Measurements from ENCODE around the gene SNX12. TPM values are rescaled to one million over a fixed set of nuclear protein-coding genes. Genes with fewer than 3 reads are reported as not detected.

Gene SNX12
- total and polyA plus RNA-seq, 9 donors = 28.5 to 74.8 (median 59.2) TPM

DNA sequence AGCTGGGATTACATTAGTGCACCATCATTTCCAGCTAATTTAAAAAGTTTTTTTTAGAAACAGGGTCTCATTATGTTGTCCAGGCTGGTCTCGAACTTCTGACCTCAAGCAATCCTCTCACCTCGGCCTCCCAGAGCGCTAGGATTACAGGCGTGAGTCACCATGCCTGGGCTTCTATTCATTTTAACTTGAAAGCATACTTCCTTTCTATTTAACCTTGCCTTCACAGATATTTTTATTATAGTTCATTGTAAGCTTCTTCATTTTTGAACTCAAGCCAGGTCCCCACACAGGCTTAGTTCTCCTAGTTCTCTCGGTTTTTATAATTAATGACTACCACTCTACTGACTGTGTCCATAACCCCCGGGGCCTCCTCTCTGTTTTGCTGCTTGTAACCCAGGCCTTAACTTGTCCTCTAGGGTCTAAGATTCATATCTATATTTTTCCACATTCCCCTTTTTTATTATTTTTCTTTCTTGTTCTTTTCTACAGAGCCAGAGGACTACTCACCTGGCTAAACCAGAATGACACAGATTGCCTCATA, 50.7 kb downstream of the SNX12 start:
- WGBS, 3 donors = 36 to 49% (median 45%) methylated on average over 6 of the region's 6 CpGs
- DNase-seq = no peak
- TF ChIP-seq POLR2A (IDR thresholded peaks at IDR 0.05) (no peak), EP300 (IDR thresholded peaks at IDR 0.05) (no peak)
- TF ChIP-seq, protein P1, sequence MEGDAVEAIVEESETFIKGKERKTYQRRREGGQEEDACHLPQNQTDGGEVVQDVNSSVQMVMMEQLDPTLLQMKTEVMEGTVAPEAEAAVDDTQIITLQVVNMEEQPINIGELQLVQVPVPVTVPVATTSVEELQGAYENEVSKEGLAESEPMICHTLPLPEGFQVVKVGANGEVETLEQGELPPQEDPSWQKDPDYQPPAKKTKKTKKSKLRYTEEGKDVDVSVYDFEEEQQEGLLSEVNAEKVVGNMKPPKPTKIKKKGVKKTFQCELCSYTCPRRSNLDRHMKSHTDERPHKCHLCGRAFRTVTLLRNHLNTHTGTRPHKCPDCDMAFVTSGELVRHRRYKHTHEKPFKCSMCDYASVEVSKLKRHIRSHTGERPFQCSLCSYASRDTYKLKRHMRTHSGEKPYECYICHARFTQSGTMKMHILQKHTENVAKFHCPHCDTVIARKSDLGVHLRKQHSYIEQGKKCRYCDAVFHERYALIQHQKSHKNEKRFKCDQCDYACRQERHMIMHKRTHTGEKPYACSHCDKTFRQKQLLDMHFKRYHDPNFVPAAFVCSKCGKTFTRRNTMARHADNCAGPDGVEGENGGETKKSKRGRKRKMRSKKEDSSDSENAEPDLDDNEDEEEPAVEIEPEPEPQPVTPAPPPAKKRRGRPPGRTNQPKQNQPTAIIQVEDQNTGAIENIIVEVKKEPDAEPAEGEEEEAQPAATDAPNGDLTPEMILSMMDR (IDR thresholded peaks at IDR 0.05) = no peak
- H3K9me3 ChIP-seq = no peaks in the 10 kb centered on the region
- H3K4me3 ChIP-seq = no peak overlapping the region
- no peaks in the 10 kb centered on the region for H3K4me1 ChIP-seq (ENCODE audit: insufficient read depth)
- intact Hi-C loops (cut with DNase I) = no loop called here
- H3K27ac ChIP-seq = no peak overlapping the region
- H3K36me3 ChIP-seq = no peaks in the 10 kb centered on the region
- H3K27me3 ChIP-seq = no peaks in the 10 kb centered on the region

Small RNA genes within 50 kb of the gene (small RNA-seq; reads per million reads assigned to genes)
- gene CXorf65 (not detected), gene RNU1-56P (not detected)

Other genes starting within 250 kb of the SNX12 start
- gene TEX11, start 159.6 kb downstream of the SNX12 start, total RNA-seq = not detected
- gene TEX11, start 159.6 kb downstream of the SNX12 start, polyA plus RNA-seq = not detected
- gene SLC7A3, start 137.2 kb downstream of the SNX12 start, total RNA-seq = 1 to 10 TPM in 2 of 7 donors, under 1 TPM in 4, not detected in 1; 0.47 to 1.4 (median 0.94) TPM
- gene SLC7A3, start 137.2 kb downstream of the SNX12 start, polyA plus RNA-seq = 1 to 10 TPM in 1 of 2 donors, under 1 TPM in 1; 0.87 to 1.5 TPM
- 10 to 100 TPM; 16.7 to 70.2 (median 48.2) TPM for gene FOXO4, start 27.5 kb upstream of the SNX12 start, total RNA-seq
- gene FOXO4, start 27.5 kb upstream of the SNX12 start, polyA plus RNA-seq = 10 to 100 TPM; 33.1 to 35.2 TPM
- not detected for gene CXorf65, start 38.4 kb upstream of the SNX12 start, total RNA-seq
- not detected for gene CXorf65, start 38.4 kb upstream of the SNX12 start, polyA plus RNA-seq
- 1 to 10 TPM in 5 of 7 donors, under 1 TPM in 2; 0.45 to 5.1 (median 1.5) TPM for gene IL2RG, start 43.2 kb upstream of the SNX12 start, total RNA-seq
- gene IL2RG, start 43.2 kb upstream of the SNX12 start, polyA plus RNA-seq = 10 to 100 TPM in 1 of 2 donors, 1 to 10 TPM in 1; 1.2 to 24.0 TPM
- gene MED12, start 50.3 kb upstream of the SNX12 start, total RNA-seq = 10 to 100 TPM; 36.5 to 68.4 (median 60.4) TPM
- gene MED12, start 50.3 kb upstream of the SNX12 start, polyA plus RNA-seq = 10 to 100 TPM; 27.8 to 40.0 TPM
- gene NLGN3, start 76.5 kb upstream of the SNX12 start, total RNA-seq = 10 to 100 TPM in 1 of 7 donors, 1 to 10 TPM in 6; 2.1 to 10.9 (median 6.7) TPM
- 1 to 10 TPM; 2.5 to 5.2 TPM for gene NLGN3, start 76.5 kb upstream of the SNX12 start, polyA plus RNA-seq
- 10 to 100 TPM in 1 of 7 donors, 1 to 10 TPM in 3, under 1 TPM in 1, not detected in 2; 0.36 to 17.9 (median 2.5) TPM for gene GJB1, start 154.9 kb upstream of the SNX12 start, total RNA-seq
- under 1 TPM; 0.12 to 0.30 TPM for gene GJB1, start 154.9 kb upstream of the SNX12 start, polyA plus RNA-seq
- gene ZMYM3, start 185.8 kb upstream of the SNX12 start, total RNA-seq = 10 to 100 TPM; 17.2 to 75.8 (median 66.5) TPM
- 10 to 100 TPM; 17.8 to 46.2 TPM for gene ZMYM3, start 185.8 kb upstream of the SNX12 start, polyA plus RNA-seq
- gene NONO, start 215.3 kb upstream of the SNX12 start, total RNA-seq = 100 to 1,000 TPM; 209 to 391 (median 361) TPM
- 100 to 1,000 TPM; 216 to 516 TPM for gene NONO, start 215.3 kb upstream of the SNX12 start, polyA plus RNA-seq
- gene ITGB1BP2, start 233.4 kb upstream of the SNX12 start, total RNA-seq = 1 to 10 TPM in 6 of 7 donors, under 1 TPM in 1; 0.95 to 9.1 (median 3.2) TPM
- 1 to 10 TPM; 1.6 to 5.4 TPM for gene ITGB1BP2, start 233.4 kb upstream of the SNX12 start, polyA plus RNA-seq

Measured in ovary (tissue), 9 donors.